K562 (cell line): Measurements from ENCODE around the gene CTBS. TPM values are rescaled to one million over a fixed set of nuclear protein-coding genes. Genes with fewer than 3 reads are reported as not detected.

Experiments
- BRD9 ChIP-seq: fragments of 450-650 bp; IDR thresholded peaks from 2 replicates; pipeline ENCODE4 v1.6.1; 2018; ENCODE audit warnings: low read depth; ENCODE audit not compliant: partially characterized antibody
- HOXB6 ChIP-seq: fragments of 250-450 bp; sonication (Bioruptor Pico); IDR thresholded peaks from 2 replicates; pipeline ENCODE4 v1.5.1; 2022; ENCODE audit warnings: mild to moderate bottlenecking, borderline replicate concordance
- KDM5B ChIP-seq: fragments of 200-600 bp; sonication (generic); IDR thresholded peaks from 2 replicates; pipeline ENCODE4 v1.6.1; 2012; ENCODE audit warnings: low read depth, mild to moderate bottlenecking, moderate library complexity, low read length, control low read depth, inconsistent platforms; ENCODE audit not compliant: insufficient replicate concordance
- MCM7 ChIP-seq, 2 experiments: fragments of 450-650 bp; IDR thresholded peaks; 2 replicates each; pipeline ENCODE4 v1.6.1; 2016 to 2018
- NR2C1 ChIP-seq, 2 experiments: fragments of 450-650 bp; IDR thresholded peaks; 2 replicates each; pipeline ENCODE4 v1.6.1; 2017; ENCODE audit warnings: mild to moderate bottlenecking in 2 of 2, antibody characterized with exemption in 1 of 2, inconsistent platforms in 1 of 2, missing compliant biosample characterization in 1 of 2, missing genetic modification characterization in 1 of 2
- PBX2 ChIP-seq, 2 experiments: IDR thresholded peaks in 1 of 2; conservative IDR thresholded peaks in 1 of 2; 2 replicates each; pipeline ENCODE4 v1.6.1; 2016; ENCODE audit warnings: low read depth in 2 of 2, mild to moderate bottlenecking in 1 of 2, missing compliant biosample characterization in 1 of 2, missing genetic modification characterization in 1 of 2, moderate library complexity in 1 of 2
- PHTF2 ChIP-seq: fragments of 250-450 bp; sonication (Bioruptor Pico); IDR thresholded peaks from 2 replicates; pipeline ENCODE4 v1.5.0; 2021; ENCODE audit warnings: mild to moderate bottlenecking
- PPARD ChIP-seq: fragments of 250-450 bp; sonication (Bioruptor Pico); IDR thresholded peaks from 2 replicates; pipeline ENCODE4 v1.8.0; 2022; ENCODE audit warnings: inconsistent platforms, mild to moderate bottlenecking, moderate library complexity
- PTRF ChIP-seq: fragments of 450-650 bp; IDR thresholded peaks from 2 replicates; pipeline ENCODE4 v1.6.1; 2016; ENCODE audit warnings: mild to moderate bottlenecking, missing genetic modification characterization, missing compliant biosample characterization
- STAG1 ChIP-seq: sonication (generic); formaldehyde crosslinking; IDR thresholded peaks from 2 replicates; pipeline ENCODE4 v1.5.0; 2020; ENCODE audit warnings: missing genetic modification reagents, borderline replicate concordance
- TCF3 ChIP-seq: sonication (generic); formaldehyde crosslinking; IDR thresholded peaks from 2 replicates; pipeline ENCODE4 v1.4.0; 2020; ENCODE audit warnings: mild to moderate bottlenecking, missing genetic modification reagents
- YY1 ChIP-seq, 3 experiments: IDR thresholded peaks; 2 replicates each; pipeline ENCODE4 v1.6.1; 2011; ENCODE audit warnings: low read length in 2 of 3, mild to moderate bottlenecking in 2 of 3, moderate library complexity in 2 of 3, borderline replicate concordance in 1 of 3, control low read depth in 1 of 3, low read depth in 1 of 3; ENCODE audit not compliant: insufficient read depth in 3 of 3, insufficient replicate concordance in 2 of 3, control insufficient read depth in 1 of 3, insufficient read length in 1 of 3; ENCODE audit errors: extremely low read depth in 1 of 3
- ZFP1 ChIP-seq: fragments of 450-650 bp; formaldehyde crosslinking; IDR thresholded peaks from 2 replicates; pipeline ENCODE4 v1.4.0; 2020; ENCODE audit warnings: mild to moderate bottlenecking, mixed read lengths
- ZHX1 ChIP-seq: fragments of 150-350 bp; conservative IDR thresholded peaks from 2 replicates; pipeline ENCODE4 v1.6.1; 2014; ENCODE audit warnings: low read length
- ZMIZ1 ChIP-seq, 2 experiments: fragments of 150-350 bp in 1 of 2; IDR thresholded peaks; 2 replicates each; pipeline ENCODE4 v1.6.1; 2012 to 2016; ENCODE audit warnings: low read depth in 2 of 2, low read length in 2 of 2, mild to moderate bottlenecking in 1 of 2, moderate library complexity in 1 of 2
- ZNF41 ChIP-seq: fragments of 250-450 bp; sonication (Bioruptor Pico); conservative IDR thresholded peaks from 2 replicates; pipeline ENCODE4 v1.4.0; 2020; ENCODE audit warnings: mild to moderate bottlenecking
- ZNF77 ChIP-seq: fragments of 250-450 bp; sonication (Bioruptor Pico); IDR thresholded peaks from 2 replicates; pipeline ENCODE4 v1.5.0; 2020
- polyA plus RNA-seq, 8 experiments: library from polyadenylated mRNA; depleted of rRNA in 4 of 8; stranded (reverse) in 5 of 8; unstranded in 3 of 8; fragments of >200 nt; fragmentation: Nextera tagmentation in 2 of 8; fragmentation: Illumina TruSeq in 1 of 8; extraction: Ambion mirVana in 2 of 8; extraction: Trizol in 1 of 8; gene quantifications; 2 replicates each; pipeline versions ENCODE4 v1.2.1 to v1.2.3, GENCODE V29; 2011 to 2014; ENCODE audit warnings: inconsistent platforms in 1 of 8, missing spikeins in 1 of 8
- total RNA-seq, 7 experiments: library from RNA; depleted of rRNA in 6 of 7; stranded (reverse); fragments of >200 nt in 6 of 7; fragmentation: Illumina TruSeq in 2 of 7; extraction: Trizol in 2 of 7; gene quantifications; 2 replicates each; pipeline versions ENCODE4 v1.2.1 to v1.2.3, GENCODE V29; 2011 to 2021; ENCODE audit warnings: low replicate concordance in 1 of 7

Gene CTBS
- total and polyA plus RNA-seq, 9 of the 15 experiments (the other 6 are each of a cell fraction or from before 2014, with no cell fraction given): 3.0 to 19.8 (median 9.9) TPM

GRCh38 chr1:84582802-84583587 lies 8.8 kb upstream of the CTBS start (continued):
- TF ChIP-seq ZNF41 (CRISPR knock-in tag): no peak
- no peak for TF ChIP-seq TCF3
- TF ChIP-seq NR2C1 (IDR thresholded peaks at IDR 0.05): no peak
- no peak for TF ChIP-seq NR2C1 (tag; IDR thresholded peaks at IDR 0.05)
- no peak for TF ChIP-seq ZHX1
- TF ChIP-seq HOXB6 (CRISPR knock-in tag): no peak
- TF ChIP-seq STAG1 (CRISPR knock-in tag): no peak
- TF ChIP-seq KDM5B: no peak
- TF ChIP-seq BRD9: no peak
- TF ChIP-seq MCM7 (IDR thresholded peaks at IDR 0.05): no peak
- TF ChIP-seq PBX2 (CRISPR knock-in tag; IDR thresholded peaks at IDR 0.05; ENCODE audit: low read depth): no peak
- TF ChIP-seq PBX2 (tag; conservative IDR thresholded peaks at IDR 0.05; ENCODE audit: low read depth): 0 out of 2 replicates have a peak, but pooled peaks have one; percentile 11
- no peak for TF ChIP-seq ZFP1 (CRISPR knock-in tag)
- TF ChIP-seq PHTF2 (CRISPR knock-in tag): no peak
- TF ChIP-seq YY1 (IDR thresholded peaks at IDR 0.05; ENCODE audit: borderline replicate concordance in 1 of 3, control insufficient read depth in 1 of 3, extremely low read depth in 1 of 3, insufficient read depth in 3 of 3, insufficient read length in 1 of 3, insufficient replicate concordance in 2 of 3, low read depth in 1 of 3, low read length in 2 of 3): peak in 1 of 3 experiments; percentile 66
- TF ChIP-seq PPARD (CRISPR knock-in tag): no peak
- no peak for TF ChIP-seq ZNF77 (CRISPR knock-in tag)
- no peak for TF ChIP-seq ZMIZ1 (IDR thresholded peaks at IDR 0.05; ENCODE audit: low read depth in 2 of 2, low read length in 2 of 2)
- no peak for TF ChIP-seq PTRF (tag)
